Mesenchymal stem cell (in vitro differentiated cells and primary cell): ENCODE results near the gene CDCA8.
A peak's percentile ranks its signal among the peaks of the same experiment; 100 is the strongest.
"Not testable (repeated sequence)": the region's sequence is repeated elsewhere in the genome, so short reads cannot be mapped to it uniquely, and the experiment has no call there.

Experiments used
- DNase-seq: peaks from one replicate; pipeline ENCODE4 v3.0.0-alpha.2; 2013
- H2AFZ ChIP-seq: one replicate; pipeline ENCODE4 v1.6.1; 2013; ENCODE audit warnings: low read depth, mild to moderate bottlenecking, control low read depth, inconsistent platforms, low read length, moderate library complexity
- H2AK5ac ChIP-seq: 2 replicates; pipeline ENCODE4 v1.6.1; 2013; ENCODE audit warnings: low read length, moderate library complexity, mild to moderate bottlenecking, inconsistent platforms; ENCODE audit not compliant: severe bottlenecking
- H2BK120ac ChIP-seq: one replicate; pipeline ENCODE4 v1.6.1; 2013; ENCODE audit warnings: low read depth, mild to moderate bottlenecking, inconsistent platforms, low read length, moderate library complexity
- H2BK12ac ChIP-seq, 2 experiments: one replicate each; pipeline ENCODE4 v1.6.1; 2013; ENCODE audit warnings: inconsistent platforms in 2 of 2, low read length in 2 of 2, mild to moderate bottlenecking in 2 of 2, moderate library complexity in 2 of 2, control low read depth in 1 of 2
- H2BK15ac ChIP-seq: one replicate; pipeline ENCODE4 v1.6.1; 2013; ENCODE audit warnings: mild to moderate bottlenecking, low read depth, inconsistent platforms; ENCODE audit not compliant: poor library complexity, severe bottlenecking
- H2BK5ac ChIP-seq: 2 replicates; pipeline ENCODE4 v1.6.1; 2013; ENCODE audit warnings: low read depth, mild to moderate bottlenecking, low read length, control low read depth, inconsistent platforms; ENCODE audit not compliant: poor library complexity, severe bottlenecking
- H3K14ac ChIP-seq, 2 experiments: one replicate each; pipeline ENCODE4 v1.6.1; 2013; ENCODE audit warnings: inconsistent platforms in 2 of 2, low read length in 2 of 2, control low read depth in 1 of 2, mild to moderate bottlenecking in 1 of 2, moderate library complexity in 1 of 2
- H3K18ac ChIP-seq, 2 experiments: one replicate each; pipeline ENCODE4 v1.6.1; 2013; ENCODE audit warnings: inconsistent platforms in 2 of 2, low read length in 2 of 2, control low read depth in 1 of 2, low read depth in 1 of 2, mild to moderate bottlenecking in 1 of 2
- H3K23ac ChIP-seq, 2 experiments: one replicate each; pipeline ENCODE4 v1.6.1; 2013; ENCODE audit warnings: inconsistent platforms in 2 of 2, low read length in 2 of 2, mild to moderate bottlenecking in 2 of 2, moderate library complexity in 2 of 2, control low read depth in 1 of 2
- H3K27ac ChIP-seq: 2 replicates; pipeline ENCODE4 v1.5.1; 2013; ENCODE audit warnings: mild to moderate bottlenecking, moderate library complexity, low read length, control low read depth, inconsistent platforms; ENCODE audit not compliant: poor library complexity, severe bottlenecking
- H3K27me3 ChIP-seq, 2 experiments: 2 replicates each; pipeline versions ENCODE4 v1.6.1 to v1.7.0; 2013; ENCODE audit warnings: low read length in 2 of 2, mild to moderate bottlenecking in 2 of 2, moderate library complexity in 2 of 2, control low read depth in 1 of 2, inconsistent platforms in 1 of 2; ENCODE audit not compliant: control insufficient read depth in 1 of 2, insufficient read depth in 1 of 2
- H3K36me3 ChIP-seq, 2 experiments: 2 replicates each; pipeline versions ENCODE4 v1.6.1 to v1.7.0; 2013; ENCODE audit warnings: low read length in 2 of 2, control low read depth in 1 of 2, inconsistent platforms in 1 of 2, low read depth in 1 of 2, mild to moderate bottlenecking in 1 of 2; ENCODE audit not compliant: insufficient read depth in 2 of 2, control insufficient read depth in 1 of 2
- H3K4ac ChIP-seq, 2 experiments: one replicate each; pipeline ENCODE4 v1.6.1; 2013; ENCODE audit warnings: inconsistent platforms in 2 of 2, low read length in 2 of 2, mild to moderate bottlenecking in 2 of 2, moderate library complexity in 2 of 2, control low read depth in 1 of 2, low read depth in 1 of 2
- H3K4me1 ChIP-seq: 2 replicates; pipeline ENCODE4 v1.6.1; 2013; ENCODE audit warnings: low read depth, low read length, control low read depth; ENCODE audit not compliant: control insufficient read depth, insufficient read depth
- H3K4me2 ChIP-seq: 2 replicates; pipeline ENCODE4 v1.6.1; 2013; ENCODE audit warnings: low read length, mild to moderate bottlenecking, inconsistent platforms; ENCODE audit not compliant: poor library complexity, severe bottlenecking
- H3K4me3 ChIP-seq, 2 experiments: 2 replicates each; pipeline versions ENCODE4 v1.5.1 to v1.7.0; 2013; ENCODE audit warnings: low read length in 2 of 2, mild to moderate bottlenecking in 2 of 2, control low read depth in 1 of 2, low read depth in 1 of 2; ENCODE audit not compliant: insufficient read depth in 1 of 2
- H3K79me1 ChIP-seq: replicated peaks from 2 replicates; pipeline ENCODE4 v1.6.1; 2013; ENCODE audit warnings: mild to moderate bottlenecking, control low read depth, low read length, inconsistent platforms; ENCODE audit not compliant: poor library complexity, severe bottlenecking
- H3K9ac ChIP-seq: 2 replicates; pipeline ENCODE4 v1.7.0; 2013; ENCODE audit warnings: mild to moderate bottlenecking, low read length, moderate library complexity
- H3K9me3 ChIP-seq: 2 replicates; pipeline ENCODE4 v1.7.0; 2013; ENCODE audit warnings: mild to moderate bottlenecking, low read length; ENCODE audit not compliant: control insufficient read depth
- H4K8ac ChIP-seq: one replicate; pipeline ENCODE4 v1.6.1; 2013; ENCODE audit warnings: inconsistent platforms, mild to moderate bottlenecking, low read length, moderate library complexity
- H4K91ac ChIP-seq: one replicate; pipeline ENCODE4 v1.6.1; 2013; ENCODE audit warnings: mild to moderate bottlenecking, low read length, inconsistent platforms
- WGBS: methylation state at CpG from one replicate; pipeline ENCODE4 v1.1.7; 2013; ENCODE audit warnings: mixed read lengths; 5-methylcytosine and 5-hydroxymethylcytosine counted together

CDCA8 gene

DNA sequence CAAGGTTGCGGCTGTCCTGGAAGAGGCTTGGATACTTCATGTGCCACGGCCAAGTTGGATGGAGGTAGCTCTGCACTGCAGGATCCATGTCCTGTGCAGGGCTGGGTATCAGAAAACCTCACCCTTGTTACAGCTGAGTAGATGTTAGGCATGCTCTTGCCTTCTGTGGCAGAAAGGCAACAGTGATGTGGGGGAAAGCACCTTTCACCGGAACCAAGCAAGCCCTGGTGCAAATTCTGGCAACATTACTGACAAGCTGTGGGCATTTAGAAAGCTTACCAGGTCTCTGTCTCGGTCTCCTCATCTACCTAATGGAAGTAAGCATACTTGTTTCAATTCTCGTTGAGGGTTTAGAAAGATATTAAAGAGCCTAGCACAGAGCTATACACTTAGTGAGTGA lies 14.5 kb upstream of the CDCA8 start:
- Histone ChIP-seq H3K36me3 (peaks cover 10 to 21% of the 10 kb centered on the region in 2 experiments), H3K9ac (no peak overlapping the region), H3K4me1 (no peaks in the 10 kb centered on the region), H3K18ac (no peak overlapping the region), H4K8ac (no peak overlapping the region), H4K91ac (no peak overlapping the region), H2BK15ac (no peak overlapping the region), H3K14ac (no peak overlapping the region), H3K27me3 (peaks cover 17 to 36% of the 10 kb centered on the region in 2 experiments), H3K4me3 (no peak overlapping the region), H3K4ac (no peak overlapping the region), H2AK5ac (no peak overlapping the region), H2AFZ (no peak overlapping the region), H3K4me2 (no peak overlapping the region), H3K23ac (no peak overlapping the region), H2BK12ac (no peak overlapping the region), H2BK5ac (no peak overlapping the region), H3K9me3 (no peaks in the 10 kb centered on the region), H3K27ac (no peak overlapping the region), H3K79me1 (no peaks in the 10 kb centered on the region), H2BK120ac (no peak overlapping the region)
- DNase-seq: no peak
- WGBS: 80% methylated on average over 3 of the region's 5 CpGs

DNA sequence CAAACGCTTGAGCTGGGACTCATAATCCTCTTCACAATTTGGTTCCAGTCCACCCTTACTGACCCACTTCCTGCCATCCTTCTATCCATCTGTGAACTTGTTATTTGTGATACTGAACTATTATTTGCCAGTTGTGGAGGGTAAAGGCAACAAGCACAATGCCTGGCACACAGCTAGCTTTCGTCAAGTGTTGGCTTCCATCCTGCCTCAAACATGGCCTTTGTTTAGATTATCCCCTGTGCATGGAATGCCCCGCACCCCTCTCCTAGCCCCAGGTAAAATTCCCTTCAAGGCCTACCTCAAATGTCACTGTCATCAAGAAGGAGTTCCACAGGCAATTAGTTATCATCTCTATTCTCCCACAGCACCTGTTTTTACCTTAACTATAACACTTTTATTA lies 11.4 kb upstream of the CDCA8 start:
- no peak for DNase-seq
- Histone ChIP-seq H3K9me3 (no peaks in the 10 kb centered on the region), H2AFZ (no peak overlapping the region), H2BK120ac (no peak overlapping the region), H3K4me2 (no peak overlapping the region), H3K9ac (no peak overlapping the region), H3K79me1 (no peaks in the 10 kb centered on the region), H3K4ac (no peak overlapping the region), H2BK5ac (no peak overlapping the region), H3K36me3 (peaks cover 23 to 49% of the 10 kb centered on the region in 2 experiments), H2BK12ac (no peak overlapping the region), H3K4me3 (no peak overlapping the region), H2AK5ac (no peak overlapping the region), H3K27me3 (peaks cover 10 to 21% of the 10 kb centered on the region in 2 experiments), H3K14ac (no peak overlapping the region), H3K18ac (no peak overlapping the region), H4K8ac (no peak overlapping the region), H3K27ac (no peak overlapping the region), H3K4me1 (no peaks in the 10 kb centered on the region), H2BK15ac (no peak overlapping the region), H4K91ac (no peak overlapping the region), H3K23ac (no peak overlapping the region)
- 98% methylated on average over 3 of the region's 3 CpGs for WGBS

DNA sequence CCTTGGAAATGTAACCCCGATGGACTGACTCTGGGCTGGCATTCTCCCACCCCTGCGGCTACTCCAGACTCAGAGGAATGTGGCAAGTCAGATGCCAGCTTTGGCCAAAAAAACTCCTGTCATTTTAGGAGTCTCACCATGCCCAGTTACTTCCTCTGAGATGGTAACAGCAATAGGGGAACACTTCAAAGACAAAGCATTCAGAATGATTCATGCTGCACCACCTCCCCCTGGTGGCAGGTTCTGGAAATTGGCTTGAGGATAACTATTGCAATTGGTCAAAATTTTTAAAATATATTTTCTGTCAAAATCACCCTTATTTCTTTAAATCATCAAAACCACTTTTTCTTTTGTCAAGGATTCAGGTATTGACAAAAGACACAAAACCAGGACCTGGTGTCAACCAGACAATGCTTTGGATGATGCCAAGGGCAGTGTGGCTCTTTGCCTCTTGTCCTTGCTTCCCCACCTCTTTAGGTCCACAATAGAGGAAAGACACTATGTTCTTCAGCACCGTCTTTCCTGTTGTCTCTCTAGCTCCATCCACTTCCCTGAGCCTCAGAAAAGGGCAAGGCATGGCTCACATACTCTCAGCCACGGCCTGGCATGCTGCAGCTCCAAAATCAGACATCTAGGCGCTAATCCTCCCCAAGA lies 9.9 kb upstream of the CDCA8 start:
- Histone ChIP-seq H3K36me3 (peaks cover 31 to 60% of the 10 kb centered on the region in 2 experiments), H3K14ac (no peak overlapping the region), H3K79me1 (peaks cover 4% of the 10 kb centered on the region), H3K23ac (no peak overlapping the region), H2BK15ac (no peak overlapping the region), H3K4me2 (no peak overlapping the region), H4K8ac (no peak overlapping the region), H3K4ac (no peak overlapping the region), H3K4me3 (no peak overlapping the region), H2BK120ac (no peak overlapping the region), H3K27ac (no peak overlapping the region), H3K18ac (no peak overlapping the region), H3K27me3 (peaks cover 6% of the 10 kb centered on the region in 2 experiments), H2BK5ac (no peak overlapping the region), H2AFZ (no peak overlapping the region), H3K9ac (no peak overlapping the region), H2BK12ac (no peak overlapping the region), H2AK5ac (no peak overlapping the region), H3K4me1 (no peaks in the 10 kb centered on the region), H3K9me3 (no peaks in the 10 kb centered on the region), H4K91ac (no peak overlapping the region)
- peak; percentile 72 for DNase-seq
- WGBS: 81% methylated on average over 5 of the region's 5 CpGs

DNA sequence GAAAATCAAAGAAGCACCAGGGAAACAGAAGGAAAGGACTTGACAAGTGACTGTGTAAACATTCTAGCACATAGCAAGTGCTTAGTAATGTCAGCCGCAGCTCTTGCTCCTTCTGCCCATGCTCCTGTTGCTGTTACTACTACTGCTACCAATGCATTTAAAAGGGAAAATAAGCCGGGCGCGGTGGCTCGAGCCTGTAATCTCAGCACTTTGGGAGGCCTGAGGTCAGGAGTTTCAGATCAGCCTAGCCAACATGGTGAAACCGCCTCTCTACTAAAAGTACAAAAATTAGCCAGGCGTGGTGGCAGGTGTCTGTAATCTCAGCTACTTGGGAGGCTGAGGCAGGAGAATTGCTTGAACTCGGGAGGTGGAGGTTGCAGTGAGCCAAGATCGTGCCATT lies 8.1 kb upstream of the CDCA8 start:
- not testable (repeated sequence) for H3K9me3 ChIP-seq, H3K14ac ChIP-seq, H3K27me3 ChIP-seq, H2BK15ac ChIP-seq, H3K18ac ChIP-seq, H4K91ac ChIP-seq, H3K4ac ChIP-seq, H3K4me3 ChIP-seq, H3K4me2 ChIP-seq, H2AFZ ChIP-seq, H3K23ac ChIP-seq, H2BK12ac ChIP-seq, H2BK5ac ChIP-seq, H3K9ac ChIP-seq, H4K8ac ChIP-seq, H2BK120ac ChIP-seq, H2AK5ac ChIP-seq, H3K4me1 ChIP-seq, H3K27ac ChIP-seq, DNase-seq
- 97% methylated on average over 6 of the region's 9 CpGs for WGBS
- Histone ChIP-seq H3K79me1 (peaks cover 13% of the 10 kb centered on the region), H3K36me3 (peaks cover 34 to 65% of the 10 kb centered on the region in 2 experiments)
